Posterior vena cava (tissue), 2 donors: ENCODE measurements around the gene NCLN. TPM values are rescaled to one million over a fixed set of nuclear protein-coding genes. Genes with fewer than 3 reads are reported as not detected.
A peak's percentile ranks its signal among the peaks of the same experiment; 100 is the strongest.
"Not testable (repeated sequence)": the region's sequence is repeated elsewhere in the genome, so short reads cannot be mapped to it uniquely, and the experiment has no call there.

Experiments
- DNase-seq: peaks from one replicate; pipeline ENCODE4 v3.0.0-alpha.2; 2020; ENCODE audit warnings: low spot score
- intact Hi-C, 2 donors: fragments of 100-400 bp; cut with DNase I; formaldehyde crosslinking; loops; one replicate each; pipeline versions ENCODE4 v1.14.1 to v1.14.2; 2022 to 2023
- total RNA-seq, 2 donors: library from RNA; stranded (reverse); fragmentation: NEBNext Ultra II Directional; extraction: Animal tissue kit (Norgen Biotek cat#: 25700); gene quantifications; one replicate each; pipeline ENCODE4 v1.2.1, GENCODE V29; 2021
- donor health status: DM: yes; HTN: yes; CAD: no.
- donor health status: DM: yes; HTN: yes; CAD: no.

Gene NCLN
- total RNA-seq, 2 donors from 2014 or later: 37.7 to 40.4 TPM

DNA sequence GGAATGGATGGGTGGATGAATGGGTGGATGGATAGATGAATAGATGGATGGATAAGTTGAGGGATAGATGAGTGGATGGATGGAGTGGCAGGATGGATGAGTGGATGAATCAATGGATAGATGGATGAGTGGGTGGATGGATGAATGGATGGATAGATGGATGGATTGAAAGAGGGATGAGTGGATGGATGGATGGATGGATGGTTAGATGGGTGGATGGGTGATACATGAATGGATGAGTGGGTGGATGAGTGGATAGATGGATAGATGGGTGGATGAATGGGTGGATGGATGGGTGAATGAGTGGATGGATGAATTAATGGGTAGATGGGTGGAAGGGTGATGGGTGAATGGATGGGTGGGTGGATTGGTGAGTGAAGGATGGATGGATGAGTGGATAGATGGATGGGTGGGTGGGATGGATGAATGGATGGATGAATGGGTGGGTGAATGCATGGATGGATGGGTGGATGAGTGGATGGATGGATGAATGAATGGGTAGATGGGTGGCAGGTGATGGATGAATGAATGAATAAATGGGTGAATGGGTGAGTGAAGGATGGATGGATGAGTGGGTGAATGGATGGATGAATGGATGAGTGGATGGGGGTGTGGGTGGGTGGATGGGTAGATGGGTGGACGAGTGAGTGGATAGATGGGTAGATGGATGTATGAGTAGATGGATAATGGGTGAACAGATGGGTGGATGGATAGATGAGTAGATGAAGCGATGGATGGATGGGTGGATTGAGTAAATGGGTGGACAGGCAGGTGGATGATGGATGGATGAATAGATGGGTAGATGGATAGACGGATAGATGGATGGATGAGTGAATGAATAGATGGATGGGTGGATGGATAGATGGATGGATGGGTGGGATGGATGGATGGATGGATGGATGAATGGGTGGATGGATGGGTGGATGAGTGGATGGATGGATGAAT, 32.2 kb upstream of the NCLN start:
- intact Hi-C loops: loop anchor here in 1 of 2 donors (2.0 kb wide), 1 partner anchor 25 kb away; no protein-coding TSS in a partner anchor
- no peak for DNase-seq

DNA sequence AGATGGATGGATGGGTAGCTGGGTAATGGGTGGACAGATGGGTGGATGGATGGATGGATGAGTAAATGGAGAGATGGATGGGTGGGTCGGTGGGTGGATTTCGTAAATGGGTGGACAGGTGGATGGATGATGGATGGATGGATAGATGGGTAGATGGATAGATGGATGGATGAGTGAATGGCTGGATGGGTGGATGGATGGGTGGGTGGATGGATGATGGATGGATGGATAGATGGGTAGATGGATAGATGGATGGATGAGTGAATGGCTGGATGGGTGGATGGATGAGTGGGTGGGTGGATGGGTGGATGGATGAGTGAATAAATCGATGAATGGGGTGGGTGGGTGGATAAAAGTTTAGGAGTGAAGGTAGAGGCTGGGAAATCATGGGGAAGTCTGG, 31.3 kb upstream of the NCLN start:
- intact Hi-C loops: loop anchor here in 1 of 2 donors (2.0 kb wide), 1 partner anchor 26 kb away; no protein-coding TSS in a partner anchor

DNA sequence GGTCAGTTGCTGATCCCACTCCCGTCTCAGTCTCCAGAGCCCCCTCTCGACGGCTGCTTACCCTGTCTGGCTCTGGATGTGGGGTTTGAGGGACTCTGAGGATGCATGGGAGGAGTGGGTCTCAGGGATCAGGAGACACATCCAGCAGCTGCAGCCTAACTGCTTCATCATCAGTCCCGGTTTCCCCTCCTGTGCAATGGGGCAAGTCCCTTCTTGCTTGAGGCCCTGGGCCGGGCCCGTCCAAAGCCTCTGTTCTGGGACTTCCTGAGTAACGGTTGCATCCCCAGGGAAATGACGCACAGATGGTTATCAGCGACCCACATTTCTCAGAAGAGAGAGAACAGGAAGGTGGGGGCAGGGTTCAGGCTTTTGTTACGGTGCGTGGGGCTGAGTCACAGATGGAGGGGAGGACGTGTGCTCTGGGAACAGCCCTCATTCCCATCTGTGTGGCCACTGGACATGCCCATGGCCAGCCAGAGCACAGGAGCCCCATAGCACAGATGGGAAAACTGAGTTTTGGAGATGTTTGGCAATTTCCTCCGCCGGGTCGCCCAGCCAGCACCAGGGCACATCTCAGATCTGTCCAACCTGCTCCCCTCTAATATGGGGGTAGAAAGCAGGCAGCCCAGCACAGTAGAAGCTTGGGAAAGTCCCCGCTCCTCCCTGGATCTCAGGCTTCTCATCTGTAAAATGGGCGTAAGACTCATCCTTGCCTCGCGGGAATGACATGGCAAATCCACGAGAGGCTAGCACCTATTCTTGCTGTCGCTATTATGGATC, 30.6 kb upstream of the NCLN start:
- DNase-seq: peak; percentile 95
- intact Hi-C loops: loop anchor here in 1 of 2 donors (2.0 kb wide), 1 partner anchor 26 kb away; no protein-coding TSS in a partner anchor

More for the DNA sequence above, 31.3 kb upstream of the NCLN start:
- not testable (repeated sequence) for DNase-seq

DNA sequence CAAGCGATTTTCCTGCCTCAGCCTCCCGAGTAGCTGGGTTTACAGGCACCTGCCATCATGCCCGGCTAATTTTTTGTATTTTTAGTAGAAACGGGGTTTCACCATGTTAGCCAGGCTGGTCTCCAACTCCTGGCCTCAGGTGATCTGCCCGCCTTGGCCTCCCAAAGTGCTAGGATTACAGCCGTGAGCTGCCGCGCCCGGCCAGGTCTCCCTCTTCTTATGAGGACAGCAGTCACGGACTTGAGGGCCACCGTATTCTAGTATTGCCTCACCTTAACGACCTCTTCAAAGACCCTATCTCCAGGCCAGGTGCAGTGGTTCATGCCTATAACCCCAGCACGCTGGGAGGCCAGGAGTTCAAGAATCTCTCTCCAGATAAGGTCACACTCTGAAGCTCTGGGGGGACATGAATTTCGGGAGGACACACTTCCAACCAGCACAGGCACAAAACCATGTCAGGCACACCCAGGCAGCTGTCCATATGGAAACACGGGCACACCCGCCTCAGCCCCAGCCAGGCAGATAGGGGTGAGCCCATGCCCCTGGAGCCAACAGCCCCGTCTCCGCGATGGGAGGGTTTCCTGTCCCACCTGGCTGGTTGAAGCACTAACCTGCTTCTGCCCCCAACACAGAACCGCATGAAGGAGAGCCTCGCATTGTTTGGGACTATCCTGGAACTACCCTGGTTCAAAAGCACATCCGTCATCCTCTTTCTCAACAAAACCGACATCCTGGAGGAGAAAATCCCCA, 28.5 kb upstream of the NCLN start:
- intact Hi-C loops: no loop called here
- no peak for DNase-seq

DNA sequence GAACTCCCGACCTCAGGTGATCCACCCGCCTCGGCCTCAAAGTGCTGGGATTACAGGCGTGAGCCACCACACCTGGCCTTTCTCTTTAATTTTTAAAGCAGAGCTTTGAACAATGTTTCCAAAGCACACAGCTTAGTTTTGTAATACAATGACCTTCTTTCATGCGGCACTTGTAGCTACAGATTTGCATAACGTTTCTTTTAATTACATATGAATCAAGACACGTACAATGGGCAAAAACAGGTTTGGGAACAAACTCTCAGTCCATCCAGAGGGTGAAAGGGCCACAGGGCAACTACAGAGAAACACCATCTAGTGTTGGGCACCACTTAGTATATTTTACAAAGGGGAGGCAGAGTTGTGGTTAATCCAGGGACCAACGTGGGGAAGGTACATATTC, 26.2 kb upstream of the NCLN start:
- DNase-seq: no peak
- intact Hi-C loops: no loop called here

DNA sequence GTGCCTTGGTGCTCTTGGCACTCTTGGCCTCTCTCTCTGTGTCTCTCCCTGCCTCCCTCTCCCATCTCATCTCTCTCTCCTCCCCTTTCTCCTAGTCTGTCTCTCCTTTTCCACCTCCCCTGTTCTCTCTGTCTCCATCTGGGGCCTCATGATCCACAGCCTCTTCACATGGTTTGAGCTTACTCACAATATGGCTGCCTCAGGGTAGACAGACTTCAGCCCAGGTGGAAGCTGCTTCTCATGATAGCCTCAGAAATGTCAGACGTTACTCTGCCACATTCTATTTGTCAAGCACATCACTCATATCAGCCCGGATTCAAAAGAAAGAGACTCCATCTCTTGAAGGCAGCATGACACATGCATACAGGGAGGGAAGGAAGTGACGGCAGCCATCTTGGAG, 25.5 kb upstream of the NCLN start:
- no peak for DNase-seq
- intact Hi-C loops: loop anchor here (1.0 to 5.0 kb wide), 2 partner anchors 199 to 208 kb away; no protein-coding TSS in a partner anchor

DNA sequence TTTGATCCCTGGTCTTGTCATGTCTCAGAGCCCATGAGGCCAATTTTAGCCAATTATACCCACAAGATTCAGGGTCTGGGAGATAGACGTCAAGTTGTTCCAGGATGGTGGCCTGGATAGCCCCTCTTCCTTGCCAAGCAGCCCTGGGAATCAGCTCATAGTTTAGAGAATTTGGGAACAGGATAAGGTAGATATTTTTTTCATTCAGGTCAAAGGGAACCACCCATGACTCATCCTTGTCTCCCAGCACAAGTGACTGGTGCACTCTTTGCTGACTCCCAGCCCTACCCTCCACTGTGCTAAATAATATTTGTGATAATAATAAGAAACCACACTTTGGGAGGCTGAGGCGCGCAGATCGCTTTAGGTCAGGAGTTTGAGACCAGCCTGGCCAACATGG, 24.3 kb upstream of the NCLN start:
- no peak for DNase-seq
- intact Hi-C loops: loop anchor here in 1 of 2 donors (5.0 kb wide), 1 partner anchor 209 kb away; no protein-coding TSS in a partner anchor

DNA sequence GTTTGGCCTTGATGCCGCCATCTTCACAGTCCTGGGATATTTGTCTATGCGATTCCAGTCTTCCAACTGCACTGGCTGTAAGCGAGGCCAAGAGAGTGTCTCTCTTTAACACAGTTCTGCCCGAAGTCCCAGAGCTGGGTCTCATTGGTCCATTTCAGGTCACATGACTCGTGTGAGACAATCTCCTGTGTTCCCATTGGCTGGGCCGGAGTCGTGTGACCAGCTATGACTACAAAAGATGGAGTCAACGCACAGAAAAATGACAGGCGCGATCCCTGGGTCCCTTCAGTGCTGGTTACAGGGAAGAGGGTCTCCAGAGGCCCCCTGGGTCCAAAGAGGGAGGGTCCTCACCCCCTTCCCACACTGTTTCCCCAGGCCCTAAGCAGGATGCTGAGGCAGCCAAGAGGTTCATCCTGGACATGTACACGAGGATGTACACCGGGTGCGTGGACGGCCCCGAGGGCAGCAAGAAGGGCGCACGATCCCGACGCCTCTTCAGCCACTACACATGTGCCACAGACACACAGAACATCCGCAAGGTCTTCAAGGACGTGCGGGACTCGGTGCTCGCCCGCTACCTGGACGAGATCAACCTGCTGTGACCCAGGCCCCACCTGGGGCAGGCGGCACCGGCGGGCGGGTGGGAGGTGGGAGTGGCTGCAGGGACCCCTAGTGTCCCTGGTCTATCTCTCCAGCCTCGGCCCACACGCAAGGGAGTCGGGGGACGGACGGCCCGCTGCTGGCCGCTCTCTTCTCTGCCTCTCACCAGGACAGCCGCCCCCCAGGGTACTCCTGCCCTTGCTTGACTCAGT, 23.1 kb upstream of the NCLN start:
- intact Hi-C loops: loop anchor here in 1 of 2 donors (5.0 kb wide), 1 partner anchor 210 kb away; no protein-coding TSS in a partner anchor

DNA sequence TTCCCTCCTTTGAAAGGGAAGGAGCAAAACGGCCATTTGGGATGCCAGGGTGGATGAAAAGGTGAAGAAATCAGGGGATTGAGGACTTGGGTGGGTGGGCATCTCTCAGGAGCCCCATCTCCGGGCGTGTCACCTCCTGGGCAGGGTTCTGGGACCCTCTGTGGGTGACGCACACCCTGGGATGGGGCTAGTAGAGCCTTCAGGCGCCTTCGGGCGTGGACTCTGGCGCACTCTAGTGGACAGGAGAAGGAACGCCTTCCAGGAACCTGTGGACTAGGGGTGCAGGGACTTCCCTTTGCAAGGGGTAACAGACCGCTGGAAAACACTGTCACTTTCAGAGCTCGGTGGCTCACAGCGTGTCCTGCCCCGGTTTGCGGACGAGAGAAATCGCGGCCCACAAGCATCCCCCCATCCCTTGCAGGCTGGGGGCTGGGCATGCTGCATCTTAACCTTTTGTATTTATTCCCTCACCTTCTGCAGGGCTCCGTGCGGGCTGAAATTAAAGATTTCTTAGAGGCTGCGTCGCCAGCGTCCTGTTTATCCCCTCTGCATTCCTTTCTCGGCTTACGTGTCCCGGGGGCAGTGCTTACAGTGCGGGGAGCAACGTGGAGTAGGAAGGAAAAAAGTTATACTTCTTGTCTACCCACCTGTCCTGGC, 22.4 kb upstream of the NCLN start:
- intact Hi-C loops: loop anchor here in 1 of 2 donors (5.0 kb wide), 1 partner anchor 211 kb away; no protein-coding TSS in a partner anchor
- DNase-seq: peak; percentile 90

More for the DNA sequence above, 23.1 kb upstream of the NCLN start:
- DNase-seq: no peak

DNA sequence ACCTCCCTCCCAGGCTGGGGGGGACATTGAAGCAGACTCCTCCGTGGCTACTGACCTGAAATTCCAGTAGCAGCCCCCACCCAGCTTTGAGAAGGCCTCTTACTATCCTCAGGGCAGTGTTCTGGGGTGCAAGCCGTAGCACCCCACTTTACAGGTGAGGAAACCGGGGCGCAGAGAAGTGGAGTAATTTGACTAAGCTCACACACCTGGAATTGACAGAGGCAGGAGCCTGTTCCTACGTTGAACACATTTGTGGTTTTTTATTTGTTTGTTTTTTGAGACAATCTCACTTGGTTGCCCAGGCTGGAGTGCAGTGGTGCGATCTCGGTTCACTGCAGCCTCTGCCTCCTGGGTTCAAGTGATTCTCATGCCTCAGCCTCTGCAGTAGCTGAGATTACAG, 21.8 kb upstream of the NCLN start:
- DNase-seq: no peak
- intact Hi-C loops: loop anchor here in 1 of 2 donors (5.0 kb wide), 1 partner anchor 212 kb away; no protein-coding TSS in a partner anchor

DNA sequence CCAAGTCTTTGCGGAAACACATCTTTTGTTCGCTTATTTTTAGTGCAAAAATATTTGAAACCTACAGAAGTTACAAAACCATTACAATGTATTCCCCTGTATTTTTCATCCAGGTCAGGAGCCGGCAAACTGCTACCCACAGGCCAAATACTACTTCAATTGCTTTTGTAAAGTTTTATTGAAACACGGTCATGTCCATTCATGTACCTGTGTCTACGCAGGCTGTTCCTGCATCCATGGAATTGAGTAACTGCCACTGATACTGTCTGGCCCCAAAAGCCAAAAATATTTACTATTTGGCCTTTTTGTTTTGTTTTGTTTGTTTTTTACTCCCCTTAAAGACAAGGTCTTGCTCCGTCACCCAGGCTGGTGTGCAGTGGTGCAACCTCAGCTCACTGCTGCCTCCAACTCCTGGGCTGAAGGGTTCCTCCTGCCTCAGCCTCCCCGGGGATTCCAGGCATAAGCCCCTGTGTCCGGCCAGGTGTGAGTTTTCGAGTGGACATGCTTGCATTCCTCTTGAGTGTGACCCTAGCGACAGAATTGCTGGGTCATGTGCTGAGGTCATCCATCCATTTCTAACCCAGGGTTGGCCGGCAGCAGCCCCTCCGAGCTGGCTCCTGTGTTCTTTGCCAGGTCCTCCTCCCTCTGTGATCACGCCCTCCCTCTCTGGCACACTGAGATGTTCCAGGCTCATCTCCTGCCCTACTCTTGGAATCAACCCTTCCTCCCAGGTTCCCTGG, 18.0 kb upstream of the NCLN start:
- DNase-seq: no peak
- intact Hi-C loops: no loop called here

DNA sequence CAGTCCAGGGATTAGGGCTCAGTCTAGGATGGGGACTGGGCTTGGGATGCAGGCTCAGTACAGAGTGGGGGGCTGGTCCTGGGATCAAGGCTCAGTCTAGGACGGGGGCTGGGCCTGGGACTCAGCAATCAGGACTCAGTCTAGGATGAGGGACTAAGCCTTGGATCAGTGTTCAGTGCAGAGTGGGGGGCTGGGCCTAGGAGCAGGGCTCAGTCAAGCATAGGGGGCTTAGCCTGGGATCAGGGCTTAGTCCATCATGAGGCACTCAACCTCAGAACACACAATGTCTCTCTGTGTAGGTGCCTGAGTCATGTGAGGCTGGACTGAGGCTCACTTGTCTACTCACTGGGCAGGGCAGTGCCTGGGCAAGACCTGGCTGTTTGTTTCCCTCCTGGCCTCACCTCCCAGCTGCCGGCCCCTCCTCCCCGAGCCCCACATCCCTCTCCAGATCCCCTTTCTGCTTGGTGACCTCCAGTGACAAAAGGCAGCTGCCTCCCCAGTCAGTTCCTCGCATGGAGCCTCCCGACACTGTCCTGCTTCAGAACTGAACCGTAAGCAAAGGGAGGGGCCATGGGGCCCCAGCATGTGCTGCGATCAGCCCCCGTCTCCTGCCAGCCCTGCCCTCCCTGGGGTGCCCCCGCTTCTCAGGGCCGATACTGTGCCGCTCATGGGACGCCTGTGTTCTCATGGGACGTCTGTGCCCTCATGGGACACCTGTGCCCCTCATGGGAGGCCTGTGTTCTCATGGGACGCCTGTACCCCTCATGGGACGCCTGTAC, 13.6 kb upstream of the NCLN start:
- intact Hi-C loops: no loop called here
- no peak for DNase-seq

DNA sequence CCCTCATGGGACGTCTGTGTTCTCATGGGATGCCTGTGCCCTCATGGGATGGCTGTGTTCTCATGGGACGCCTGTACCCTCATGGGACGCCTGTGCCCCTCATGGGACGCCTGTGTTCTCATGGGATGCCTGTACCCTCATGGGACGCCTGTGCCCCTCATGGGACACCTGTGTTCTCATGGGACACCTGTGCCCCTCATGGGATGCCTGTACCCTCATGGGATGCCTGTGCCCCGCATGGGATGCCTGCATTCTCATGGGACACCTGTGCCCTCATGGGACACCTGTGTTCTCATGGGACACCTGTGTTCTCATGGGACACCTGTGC, 13.1 kb upstream of the NCLN start:
- intact Hi-C loops, DNase-seq: not testable (repeated sequence)

DNA sequence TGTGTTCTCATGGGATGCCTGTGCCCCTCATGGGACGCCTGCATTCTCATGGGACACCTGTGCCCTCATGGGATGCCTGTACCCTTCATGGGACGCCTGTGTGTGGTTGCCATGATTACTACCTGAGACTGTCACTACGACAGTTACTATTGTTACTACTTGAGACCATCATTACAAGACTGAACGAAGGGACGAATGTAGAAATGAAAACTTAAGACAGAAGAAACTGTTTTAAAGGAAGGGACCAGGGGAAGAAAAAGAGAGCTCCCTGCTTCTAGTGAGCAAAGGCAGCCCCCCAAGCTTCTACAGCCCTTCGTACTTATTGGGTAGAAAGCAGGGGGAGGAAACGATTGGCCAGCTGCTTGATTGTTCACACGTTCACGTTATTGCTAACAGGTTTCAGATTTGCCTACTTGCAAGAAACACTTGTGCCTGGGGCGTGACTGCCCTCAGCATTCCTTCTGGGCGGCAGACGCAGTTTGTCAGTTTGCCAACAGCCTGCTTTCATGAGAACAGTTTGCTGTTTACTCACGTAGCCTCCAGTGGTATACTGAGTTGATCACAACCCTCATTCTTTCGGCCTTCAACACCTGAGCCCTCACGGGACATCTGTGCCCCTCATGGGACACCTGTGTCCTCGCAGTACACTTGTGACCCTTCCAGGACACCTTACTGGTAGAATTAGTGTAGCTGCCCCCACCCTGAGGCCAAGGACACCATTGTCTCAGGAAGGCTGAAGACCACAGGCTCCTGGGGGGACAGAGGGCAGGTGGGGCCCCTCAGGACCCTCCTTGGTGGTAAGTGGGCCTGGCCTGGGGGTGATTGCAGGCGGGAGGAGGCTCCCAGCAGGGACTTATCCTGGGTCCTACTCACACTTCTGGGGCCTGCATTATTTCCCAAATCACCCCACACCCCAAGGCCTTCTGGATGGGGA, 9.7 kb upstream of the NCLN start:
- no peak for DNase-seq
- intact Hi-C loops: no loop called here
